Measurements from ENCODE around the gene CISD1. TPM values are rescaled to one million over a fixed set of nuclear protein-coding genes. Genes with fewer than 3 reads are reported as not detected.
"Not testable (repeated sequence)": the region's sequence is repeated elsewhere in the genome, so short reads cannot be mapped to it uniquely, and the experiment has no call there.

CISD1 gene
- total and polyA plus RNA-seq, 2 of the 4 experiments (the other 2 are of a cell fraction) = 28.2 to 34.6 TPM

DNA sequence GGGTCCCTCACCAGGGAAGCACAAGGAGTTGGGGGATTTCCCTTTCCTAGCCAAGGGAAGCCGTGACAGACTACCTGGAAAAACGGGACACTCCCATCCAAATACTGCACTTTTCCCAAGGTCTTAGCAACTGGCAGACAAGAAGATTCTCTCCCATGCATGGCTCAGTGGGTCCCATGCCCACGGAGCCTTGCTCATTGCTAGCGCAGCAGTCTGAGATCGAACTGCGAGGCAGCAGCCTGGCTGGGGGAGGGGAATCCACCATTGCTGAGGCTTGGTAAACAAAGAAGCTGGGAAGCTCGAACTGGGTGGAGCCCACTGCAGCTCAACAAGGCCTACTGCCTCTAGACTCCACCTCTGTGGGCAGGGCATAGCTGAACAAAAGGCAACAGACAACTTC is 39.1 kb upstream of the CISD1 start:
- H3K27me3 ChIP-seq (ENCODE audit: control insufficient read depth, insufficient read depth, low read length); DNase-seq; H3K14ac ChIP-seq (replicated peaks; ENCODE audit: low read depth, low read length); H2AK5ac ChIP-seq (ENCODE audit: low read depth, low read length); H2AFZ ChIP-seq (replicated peaks; ENCODE audit: low read length, poor library complexity); H2BK5ac ChIP-seq (ENCODE audit: low read depth, low read length, poor library complexity, severe bottlenecking); H3K18ac ChIP-seq (ENCODE audit: low read depth, low read length); H4K91ac ChIP-seq (ENCODE audit: insufficient read depth, low read depth, low read length); in situ Hi-C loops (cut with MboI; ENCODE audit: low sequenced_read_pairs); H3K4me3 ChIP-seq (ENCODE audit: insufficient read depth, low read depth, low read length); H3K56ac ChIP-seq (ENCODE audit: extremely low read depth, insufficient read depth, low read length); H3K9me1 ChIP-seq (ENCODE audit: insufficient read depth, low read length); dilution Hi-C loops (cut with HindIII; ENCODE audit: low sequenced_read_pairs, unreplicated experiment); H2BK20ac ChIP-seq (ENCODE audit: low read depth, low read length); H3K4ac ChIP-seq (ENCODE audit: low read depth, low read length); H3K4me1 ChIP-seq (ENCODE audit: control insufficient read depth, insufficient read depth, low read length); H3K9ac ChIP-seq (ENCODE audit: low read depth, low read length); H4K8ac ChIP-seq (ENCODE audit: low read depth in 2 of 2, low read length in 2 of 2); POLR2A ChIA-PET (ENCODE audit: unreplicated experiment); H3K4me2 ChIP-seq (ENCODE audit: low read depth, low read length); H4K5ac ChIP-seq (ENCODE audit: low read depth, low read length); BruUV-seq (replicated peaks); H3K27ac ChIP-seq (ENCODE audit: insufficient read depth, low read length); H4K20me1 ChIP-seq (ENCODE audit: insufficient read depth, low read length); H2BK15ac ChIP-seq (ENCODE audit: low read depth, low read length); H3K9me3 ChIP-seq (ENCODE audit: control insufficient read depth, insufficient read depth, low read length); H3K79me1 ChIP-seq (ENCODE audit: low read depth in 1 of 2, low read length in 2 of 2); CTCF ChIA-PET; H3K23ac ChIP-seq (ENCODE audit: low read depth, low read length); H3K36me3 ChIP-seq (ENCODE audit: control insufficient read depth, insufficient read depth, low read length); ATAC-seq (ENCODE audit: low read depth); H2AK9ac ChIP-seq (replicated peaks; ENCODE audit: low read depth, low read length, poor library complexity); H2BK120ac ChIP-seq (ENCODE audit: low read depth, low read length): not testable (repeated sequence)
- WGBS, 2 experiments (ENCODE audit: extremely low coverage in 2 of 2, insufficient read length in 1 of 2) = no CpG with 5 or more reads among the region's 7 CpGs
- intact Hi-C loops (cut with micrococcal nuclease) = loop anchor here (10.0 kb wide), 1 partner anchor 1415 kb away; no protein-coding TSS in a partner anchor
